H1 (cell line): ENCODE data around the gene ABI3BP. TPM values are rescaled to one million over a fixed set of nuclear protein-coding genes. Genes with fewer than 3 reads are reported as not detected.

Experiments
- EGR1 ChIP-seq: IDR thresholded peaks from 2 replicates; pipeline ENCODE4 v1.6.1; 2011; ENCODE audit warnings: low read depth, low read length, borderline replicate concordance
- FOSL1 ChIP-seq: IDR thresholded peaks from 2 replicates; pipeline ENCODE4 v1.6.1; 2011; ENCODE audit warnings: mild to moderate bottlenecking, low read depth, low read length, moderate library complexity; ENCODE audit not compliant: insufficient read depth
- HDAC6 ChIP-seq: IDR thresholded peaks from one replicate; pipeline ENCODE4 v1.7.1; 2012; ENCODE audit warnings: low read depth, mild to moderate bottlenecking, inconsistent platforms, low read length, moderate library complexity
- KDM4A ChIP-seq: IDR thresholded peaks from one replicate; pipeline ENCODE4 v1.7.1; 2012; ENCODE audit warnings: low read depth, mild to moderate bottlenecking, moderate library complexity, low read length, inconsistent platforms; ENCODE audit not compliant: severe bottlenecking
- POLR2A ChIP-seq, 2 experiments: IDR thresholded peaks; 1 replicate in 1 of 2; 2 replicates in 1 of 2; pipeline ENCODE4 v1.6.1; 2011; ENCODE audit warnings: low read depth in 2 of 2, low read length in 2 of 2, mild to moderate bottlenecking in 2 of 2; ENCODE audit errors: control extremely low read depth in 1 of 2
- SAP30 ChIP-seq: fragments of 300-600 bp; sonication (generic); IDR thresholded peaks from 2 replicates; pipeline ENCODE4 v1.7.1; 2012; ENCODE audit warnings: low read length, moderate library complexity, mild to moderate bottlenecking, inconsistent platforms; ENCODE audit not compliant: insufficient read depth, insufficient replicate concordance
- SIN3A ChIP-seq, 2 experiments: IDR thresholded peaks in 1 of 2; conservative IDR thresholded peaks in 1 of 2; 2 replicates each; pipeline ENCODE4 v1.6.1; 2011 to 2012; ENCODE audit warnings: low read length in 2 of 2, improper control_type of control experiment in 1 of 2, low read depth in 1 of 2, mild to moderate bottlenecking in 1 of 2
- ZNF274 ChIP-seq: IDR thresholded peaks from 2 replicates; pipeline ENCODE4 v1.7.0; 2012; ENCODE audit warnings: low read length, borderline replicate concordance; ENCODE audit errors: extremely low read depth
- polyA plus RNA-seq, 7 experiments: library from polyadenylated mRNA; depleted of rRNA in 3 of 7; stranded (reverse) in 5 of 7; unstranded in 2 of 7; fragments of >200 nt in 5 of 7; fragments of 200-250 nt in 2 of 7; gene quantifications; 1 replicate in 5 of 7; 2 replicates in 1 of 7; 4 replicates in 1 of 7; pipeline versions ENCODE4 v1.2.1 to v1.2.3, GENCODE V29; 2011 to 2013; ENCODE audit warnings: missing spikeins in 2 of 7, mixed read lengths in 2 of 7
- total RNA-seq: library from RNA; stranded (reverse); fragmentation: NEBNext Ultra II Directional; extraction: Animal tissue kit (Norgen Biotek cat#: 25700); gene quantifications from 2 replicates; pipeline ENCODE4 v1.2.1, GENCODE V29; 2021
- TF ChIP-seq, protein P1 (sequence below): fragments of 300-600 bp; sonication (generic); IDR thresholded peaks from 2 replicates; pipeline ENCODE4 v1.7.1; 2012; ENCODE audit warnings: low read length, moderate library complexity, mild to moderate bottlenecking, inconsistent platforms; ENCODE audit not compliant: insufficient replicate concordance

Gene ABI3BP
- total and polyA plus RNA-seq, 2 of the 8 experiments (the other 6 are each of a cell fraction or from before 2014, with no cell fraction given): 0.08 to 0.32 TPM

DNA sequence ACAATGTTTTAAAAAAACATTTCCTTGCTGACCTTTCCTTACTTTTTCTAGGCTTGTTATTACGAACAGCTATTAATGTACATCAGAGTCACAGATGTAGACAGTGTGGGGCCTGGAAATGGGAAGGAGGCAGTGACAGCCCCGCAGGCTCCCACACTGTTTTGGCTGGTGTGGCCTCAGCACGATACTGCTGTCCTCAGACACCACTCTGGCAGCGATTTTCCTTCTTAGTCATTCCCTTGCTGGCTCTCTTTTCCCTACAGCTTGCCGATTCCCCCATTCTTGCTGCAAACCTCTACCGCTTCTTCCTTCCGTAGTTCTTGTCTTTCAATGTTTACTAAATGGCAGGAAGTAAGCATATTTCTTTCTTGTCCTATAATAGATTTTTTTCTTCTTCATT, 113.1 kb downstream of the ABI3BP start (continued):
- TF ChIP-seq, protein P1, sequence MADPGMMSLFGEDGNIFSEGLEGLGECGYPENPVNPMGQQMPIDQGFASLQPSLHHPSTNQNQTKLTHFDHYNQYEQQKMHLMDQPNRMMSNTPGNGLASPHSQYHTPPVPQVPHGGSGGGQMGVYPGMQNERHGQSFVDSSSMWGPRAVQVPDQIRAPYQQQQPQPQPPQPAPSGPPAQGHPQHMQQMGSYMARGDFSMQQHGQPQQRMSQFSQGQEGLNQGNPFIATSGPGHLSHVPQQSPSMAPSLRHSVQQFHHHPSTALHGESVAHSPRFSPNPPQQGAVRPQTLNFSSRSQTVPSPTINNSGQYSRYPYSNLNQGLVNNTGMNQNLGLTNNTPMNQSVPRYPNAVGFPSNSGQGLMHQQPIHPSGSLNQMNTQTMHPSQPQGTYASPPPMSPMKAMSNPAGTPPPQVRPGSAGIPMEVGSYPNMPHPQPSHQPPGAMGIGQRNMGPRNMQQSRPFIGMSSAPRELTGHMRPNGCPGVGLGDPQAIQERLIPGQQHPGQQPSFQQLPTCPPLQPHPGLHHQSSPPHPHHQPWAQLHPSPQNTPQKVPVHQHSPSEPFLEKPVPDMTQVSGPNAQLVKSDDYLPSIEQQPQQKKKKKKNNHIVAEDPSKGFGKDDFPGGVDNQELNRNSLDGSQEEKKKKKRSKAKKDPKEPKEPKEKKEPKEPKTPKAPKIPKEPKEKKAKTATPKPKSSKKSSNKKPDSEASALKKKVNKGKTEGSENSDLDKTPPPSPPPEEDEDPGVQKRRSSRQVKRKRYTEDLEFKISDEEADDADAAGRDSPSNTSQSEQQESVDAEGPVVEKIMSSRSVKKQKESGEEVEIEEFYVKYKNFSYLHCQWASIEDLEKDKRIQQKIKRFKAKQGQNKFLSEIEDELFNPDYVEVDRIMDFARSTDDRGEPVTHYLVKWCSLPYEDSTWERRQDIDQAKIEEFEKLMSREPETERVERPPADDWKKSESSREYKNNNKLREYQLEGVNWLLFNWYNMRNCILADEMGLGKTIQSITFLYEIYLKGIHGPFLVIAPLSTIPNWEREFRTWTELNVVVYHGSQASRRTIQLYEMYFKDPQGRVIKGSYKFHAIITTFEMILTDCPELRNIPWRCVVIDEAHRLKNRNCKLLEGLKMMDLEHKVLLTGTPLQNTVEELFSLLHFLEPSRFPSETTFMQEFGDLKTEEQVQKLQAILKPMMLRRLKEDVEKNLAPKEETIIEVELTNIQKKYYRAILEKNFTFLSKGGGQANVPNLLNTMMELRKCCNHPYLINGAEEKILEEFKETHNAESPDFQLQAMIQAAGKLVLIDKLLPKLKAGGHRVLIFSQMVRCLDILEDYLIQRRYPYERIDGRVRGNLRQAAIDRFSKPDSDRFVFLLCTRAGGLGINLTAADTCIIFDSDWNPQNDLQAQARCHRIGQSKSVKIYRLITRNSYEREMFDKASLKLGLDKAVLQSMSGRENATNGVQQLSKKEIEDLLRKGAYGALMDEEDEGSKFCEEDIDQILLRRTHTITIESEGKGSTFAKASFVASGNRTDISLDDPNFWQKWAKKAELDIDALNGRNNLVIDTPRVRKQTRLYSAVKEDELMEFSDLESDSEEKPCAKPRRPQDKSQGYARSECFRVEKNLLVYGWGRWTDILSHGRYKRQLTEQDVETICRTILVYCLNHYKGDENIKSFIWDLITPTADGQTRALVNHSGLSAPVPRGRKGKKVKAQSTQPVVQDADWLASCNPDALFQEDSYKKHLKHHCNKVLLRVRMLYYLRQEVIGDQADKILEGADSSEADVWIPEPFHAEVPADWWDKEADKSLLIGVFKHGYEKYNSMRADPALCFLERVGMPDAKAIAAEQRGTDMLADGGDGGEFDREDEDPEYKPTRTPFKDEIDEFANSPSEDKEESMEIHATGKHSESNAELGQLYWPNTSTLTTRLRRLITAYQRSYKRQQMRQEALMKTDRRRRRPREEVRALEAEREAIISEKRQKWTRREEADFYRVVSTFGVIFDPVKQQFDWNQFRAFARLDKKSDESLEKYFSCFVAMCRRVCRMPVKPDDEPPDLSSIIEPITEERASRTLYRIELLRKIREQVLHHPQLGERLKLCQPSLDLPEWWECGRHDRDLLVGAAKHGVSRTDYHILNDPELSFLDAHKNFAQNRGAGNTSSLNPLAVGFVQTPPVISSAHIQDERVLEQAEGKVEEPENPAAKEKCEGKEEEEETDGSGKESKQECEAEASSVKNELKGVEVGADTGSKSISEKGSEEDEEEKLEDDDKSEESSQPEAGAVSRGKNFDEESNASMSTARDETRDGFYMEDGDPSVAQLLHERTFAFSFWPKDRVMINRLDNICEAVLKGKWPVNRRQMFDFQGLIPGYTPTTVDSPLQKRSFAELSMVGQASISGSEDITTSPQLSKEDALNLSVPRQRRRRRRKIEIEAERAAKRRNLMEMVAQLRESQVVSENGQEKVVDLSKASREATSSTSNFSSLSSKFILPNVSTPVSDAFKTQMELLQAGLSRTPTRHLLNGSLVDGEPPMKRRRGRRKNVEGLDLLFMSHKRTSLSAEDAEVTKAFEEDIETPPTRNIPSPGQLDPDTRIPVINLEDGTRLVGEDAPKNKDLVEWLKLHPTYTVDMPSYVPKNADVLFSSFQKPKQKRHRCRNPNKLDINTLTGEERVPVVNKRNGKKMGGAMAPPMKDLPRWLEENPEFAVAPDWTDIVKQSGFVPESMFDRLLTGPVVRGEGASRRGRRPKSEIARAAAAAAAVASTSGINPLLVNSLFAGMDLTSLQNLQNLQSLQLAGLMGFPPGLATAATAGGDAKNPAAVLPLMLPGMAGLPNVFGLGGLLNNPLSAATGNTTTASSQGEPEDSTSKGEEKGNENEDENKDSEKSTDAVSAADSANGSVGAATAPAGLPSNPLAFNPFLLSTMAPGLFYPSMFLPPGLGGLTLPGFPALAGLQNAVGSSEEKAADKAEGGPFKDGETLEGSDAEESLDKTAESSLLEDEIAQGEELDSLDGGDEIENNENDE: no peak
- TF ChIP-seq SAP30 (no peak), FOSL1 (no peak), SIN3A (conservative IDR thresholded peaks at IDR 0.05 in 1 of 2, IDR thresholded peaks at IDR 0.05 in 1 of 2; ENCODE audit: low read depth in 1 of 2, low read length in 2 of 2) (no peak), HDAC6 (no peak), POLR2A (IDR thresholded peaks at IDR 0.05; ENCODE audit: control extremely low read depth in 1 of 2, low read depth in 2 of 2, low read length in 2 of 2) (no peak), EGR1 (no peak), KDM4A (no peak), ZNF274 (no peak)
- TF ChIP-seq, all 59 proteins: peak for 0
